K562 (cell line): ENCODE results near the gene TRIM71.

ENCODE experiments used
- SP2 ChIP-seq: IDR thresholded peaks from 2 replicates; pipeline ENCODE4 v1.6.1; 2011; ENCODE audit warnings: mild to moderate bottlenecking, low read depth, low read length, moderate library complexity; ENCODE audit not compliant: poor library complexity, severe bottlenecking; ENCODE audit errors: extremely low read depth
- ZNF444 ChIP-seq: fragments of 250-450 bp; sonication (Bioruptor Pico); IDR thresholded peaks from 2 replicates; pipeline ENCODE4 v1.4.0; 2020; ENCODE audit warnings: mild to moderate bottlenecking, moderate library complexity

GRCh38 chr3:32842531-32842931 is 24.7 kb downstream of the TRIM71 start:
- TF ChIP-seq SP2, result no peak
- TF ChIP-seq ZNF444, result no peak
